HG03378 (cell line): Measurements from ENCODE around the gene APPL2.

Experiments
- ATAC-seq: cut with Tn5 transposase; IDR thresholded peaks from one replicate; pipeline ENCODE4 v1.9.1; 2021; ENCODE audit warnings: mild to moderate bottlenecking, moderate library complexity; ENCODE audit not compliant: unreplicated experiment

The APPL2 gene

GRCh38 chr12:105235732-105236476 is at the start of gene APPL2:
Gene APPL2, minus strand, starts transcription at chr12:105236174. Its CDS starts 162 bp downstream, at chr12:105236012.
- peak; percentile 44 for ATAC-seq

- no peak for ATAC-seq
Measured at GRCh38 chr12:105285378-105285777, 49.4 kb upstream of the APPL2 start.

GRCh38 chr12:105281694-105282049 is 45.7 kb upstream of the APPL2 start:
- ATAC-seq, result no peak

- no peak for ATAC-seq
Measured at GRCh38 chr12:105280966-105281693, 45.2 kb upstream of the APPL2 start.

GRCh38 chr12:105279460-105280056 is 43.6 kb upstream of the APPL2 start:
- no peak for ATAC-seq

GRCh38 chr12:105278043-105278697 is 42.2 kb upstream of the APPL2 start:
- ATAC-seq, result no peak

- no peak for ATAC-seq
Measured at GRCh38 chr12:105275997-105276733, 40.2 kb upstream of the APPL2 start.

GRCh38 chr12:105274571-105274970 is 38.6 kb upstream of the APPL2 start:
- no peak for ATAC-seq

GRCh38 chr12:105273601-105274000 is 37.6 kb upstream of the APPL2 start:
- ATAC-seq, result no peak

GRCh38 chr12:105272814-105273416 is 36.9 kb upstream of the APPL2 start:
- no peak for ATAC-seq

- ATAC-seq, result no peak
Measured at GRCh38 chr12:105272152-105272551, 36.2 kb upstream of the APPL2 start.

GRCh38 chr12:105271364-105271763 is 35.4 kb upstream of the APPL2 start:
- no peak for ATAC-seq

GRCh38 chr12:105270671-105271255 is 34.8 kb upstream of the APPL2 start:
- ATAC-seq, result no peak

GRCh38 chr12:105267711-105268110 is 31.7 kb upstream of the APPL2 start:
- no peak for ATAC-seq

- ATAC-seq, result no peak
Measured at GRCh38 chr12:105264771-105265170, 28.8 kb upstream of the APPL2 start.

GRCh38 chr12:105262461-105263184 is 26.6 kb upstream of the APPL2 start:
- no peak for ATAC-seq

- ATAC-seq, result no peak
Measured at GRCh38 chr12:105261010-105261409, 25.0 kb upstream of the APPL2 start.

GRCh38 chr12:105259226-105259625 is 23.3 kb upstream of the APPL2 start:
- no peak for ATAC-seq

- ATAC-seq, result no peak
Measured at GRCh38 chr12:105257321-105257728, 21.4 kb upstream of the APPL2 start.
